H1 (cell line): ENCODE data around the gene AP3M1.

Source experiments
- GABPA ChIP-seq: IDR thresholded peaks from 2 replicates; pipeline ENCODE4 v1.6.1; 2011; ENCODE audit warnings: mild to moderate bottlenecking, low read length, moderate library complexity, borderline replicate concordance; ENCODE audit not compliant: insufficient read depth
- POLR2A ChIP-seq, 2 experiments: IDR thresholded peaks; 1 replicate in 1 of 2; 2 replicates in 1 of 2; pipeline ENCODE4 v1.6.1; 2011; ENCODE audit warnings: low read depth in 2 of 2, low read length in 2 of 2, mild to moderate bottlenecking in 2 of 2; ENCODE audit errors: control extremely low read depth in 1 of 2
- POLR2AphosphoS5 ChIP-seq: IDR thresholded peaks from 2 replicates; pipeline ENCODE4 v1.6.1; 2011; ENCODE audit warnings: low read depth, low read length
- RAD21 ChIP-seq, 2 experiments: IDR thresholded peaks in 1 of 2; conservative IDR thresholded peaks in 1 of 2; 2 replicates each; pipeline ENCODE4 v1.6.1; 2011; ENCODE audit warnings: low read depth in 2 of 2, low read length in 2 of 2, improper control_type of control experiment in 1 of 2, inconsistent platforms in 1 of 2, mild to moderate bottlenecking in 1 of 2, moderate library complexity in 1 of 2
- RBBP5 ChIP-seq: IDR thresholded peaks from 2 replicates; pipeline ENCODE4 v1.7.1; 2012; ENCODE audit warnings: low read depth, mild to moderate bottlenecking, inconsistent platforms, low read length, moderate library complexity, borderline replicate concordance
- RFX5 ChIP-seq: IDR thresholded peaks from 2 replicates; pipeline ENCODE4 v1.6.1; 2011; ENCODE audit warnings: low read depth, low read length, improper control_type of control experiment, borderline replicate concordance
- SIN3A ChIP-seq, 2 experiments: IDR thresholded peaks in 1 of 2; conservative IDR thresholded peaks in 1 of 2; 2 replicates each; pipeline ENCODE4 v1.6.1; 2011 to 2012; ENCODE audit warnings: low read length in 2 of 2, improper control_type of control experiment in 1 of 2, low read depth in 1 of 2, mild to moderate bottlenecking in 1 of 2
- TF ChIP-seq, protein P1 (sequence below): IDR thresholded peaks from 2 replicates; pipeline ENCODE4 v1.6.1; 2012; ENCODE audit warnings: inconsistent platforms
- TF ChIP-seq, protein P2 (sequence below), 3 experiments: IDR thresholded peaks; 1 replicate in 2 of 3; 2 replicates in 1 of 3; pipeline versions ENCODE4 v1.5.1 to v1.6.1; 2011; ENCODE audit warnings: low read length in 3 of 3, mild to moderate bottlenecking in 3 of 3, inconsistent platforms in 2 of 3, low read depth in 1 of 3, moderate library complexity in 1 of 3; ENCODE audit not compliant: insufficient read depth in 1 of 3; ENCODE audit errors: control extremely low read depth in 1 of 3
- TF ChIP-seq, protein P3 (sequence below): IDR thresholded peaks from 2 replicates; pipeline ENCODE4 v1.6.1; 2011; ENCODE audit warnings: low read depth, mild to moderate bottlenecking, low read length; ENCODE audit not compliant: insufficient read depth
- TF ChIP-seq, protein P4 (sequence below): IDR thresholded peaks from 2 replicates; pipeline ENCODE4 v1.6.1; 2011; ENCODE audit warnings: low read length, improper control_type of control experiment

DNA sequence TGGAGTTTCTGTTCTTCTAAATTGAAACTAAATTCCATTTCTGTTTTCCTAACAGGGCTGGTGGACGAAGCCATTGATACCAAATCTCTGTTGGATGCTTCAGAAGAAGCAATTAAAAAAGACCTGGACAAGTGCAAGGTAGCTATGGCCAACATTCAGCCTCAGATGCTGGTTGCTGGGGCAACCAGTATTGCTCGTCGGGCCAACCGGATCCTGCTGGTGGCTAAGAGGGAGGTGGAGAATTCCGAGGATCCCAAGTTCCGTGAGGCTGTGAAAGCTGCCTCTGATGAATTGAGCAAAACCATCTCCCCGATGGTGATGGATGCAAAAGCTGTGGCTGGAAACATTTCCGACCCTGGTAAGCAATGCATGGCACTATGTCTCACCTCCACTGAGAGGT is 45.6 kb downstream of the AP3M1 start:
- TF ChIP-seq, protein P1, sequence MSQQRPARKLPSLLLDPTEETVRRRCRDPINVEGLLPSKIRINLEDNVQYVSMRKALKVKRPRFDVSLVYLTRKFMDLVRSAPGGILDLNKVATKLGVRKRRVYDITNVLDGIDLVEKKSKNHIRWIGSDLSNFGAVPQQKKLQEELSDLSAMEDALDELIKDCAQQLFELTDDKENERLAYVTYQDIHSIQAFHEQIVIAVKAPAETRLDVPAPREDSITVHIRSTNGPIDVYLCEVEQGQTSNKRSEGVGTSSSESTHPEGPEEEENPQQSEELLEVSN, result no peak
- TF ChIP-seq, protein P2, sequence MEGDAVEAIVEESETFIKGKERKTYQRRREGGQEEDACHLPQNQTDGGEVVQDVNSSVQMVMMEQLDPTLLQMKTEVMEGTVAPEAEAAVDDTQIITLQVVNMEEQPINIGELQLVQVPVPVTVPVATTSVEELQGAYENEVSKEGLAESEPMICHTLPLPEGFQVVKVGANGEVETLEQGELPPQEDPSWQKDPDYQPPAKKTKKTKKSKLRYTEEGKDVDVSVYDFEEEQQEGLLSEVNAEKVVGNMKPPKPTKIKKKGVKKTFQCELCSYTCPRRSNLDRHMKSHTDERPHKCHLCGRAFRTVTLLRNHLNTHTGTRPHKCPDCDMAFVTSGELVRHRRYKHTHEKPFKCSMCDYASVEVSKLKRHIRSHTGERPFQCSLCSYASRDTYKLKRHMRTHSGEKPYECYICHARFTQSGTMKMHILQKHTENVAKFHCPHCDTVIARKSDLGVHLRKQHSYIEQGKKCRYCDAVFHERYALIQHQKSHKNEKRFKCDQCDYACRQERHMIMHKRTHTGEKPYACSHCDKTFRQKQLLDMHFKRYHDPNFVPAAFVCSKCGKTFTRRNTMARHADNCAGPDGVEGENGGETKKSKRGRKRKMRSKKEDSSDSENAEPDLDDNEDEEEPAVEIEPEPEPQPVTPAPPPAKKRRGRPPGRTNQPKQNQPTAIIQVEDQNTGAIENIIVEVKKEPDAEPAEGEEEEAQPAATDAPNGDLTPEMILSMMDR (IDR thresholded peaks at IDR 0.05; ENCODE audit: control extremely low read depth in 1 of 3, insufficient read depth in 1 of 3, low read depth in 1 of 3, low read length in 3 of 3), result no peak
- TF ChIP-seq SIN3A (conservative IDR thresholded peaks at IDR 0.05 in 1 of 2, IDR thresholded peaks at IDR 0.05 in 1 of 2; ENCODE audit: low read depth in 1 of 2, low read length in 2 of 2), result no peak
- no peak for TF ChIP-seq GABPA
- no peak for TF ChIP-seq POLR2A (IDR thresholded peaks at IDR 0.05; ENCODE audit: control extremely low read depth in 1 of 2, low read depth in 2 of 2, low read length in 2 of 2)
- TF ChIP-seq RFX5, result no peak
- TF ChIP-seq, protein P3, sequence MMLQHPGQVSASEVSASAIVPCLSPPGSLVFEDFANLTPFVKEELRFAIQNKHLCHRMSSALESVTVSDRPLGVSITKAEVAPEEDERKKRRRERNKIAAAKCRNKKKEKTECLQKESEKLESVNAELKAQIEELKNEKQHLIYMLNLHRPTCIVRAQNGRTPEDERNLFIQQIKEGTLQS, result no peak
- TF ChIP-seq RAD21 (IDR thresholded peaks at IDR 0.05 in 1 of 2, conservative IDR thresholded peaks at IDR 0.05 in 1 of 2; ENCODE audit: low read depth in 2 of 2, low read length in 2 of 2), result no peak
- TF ChIP-seq, protein P4, sequence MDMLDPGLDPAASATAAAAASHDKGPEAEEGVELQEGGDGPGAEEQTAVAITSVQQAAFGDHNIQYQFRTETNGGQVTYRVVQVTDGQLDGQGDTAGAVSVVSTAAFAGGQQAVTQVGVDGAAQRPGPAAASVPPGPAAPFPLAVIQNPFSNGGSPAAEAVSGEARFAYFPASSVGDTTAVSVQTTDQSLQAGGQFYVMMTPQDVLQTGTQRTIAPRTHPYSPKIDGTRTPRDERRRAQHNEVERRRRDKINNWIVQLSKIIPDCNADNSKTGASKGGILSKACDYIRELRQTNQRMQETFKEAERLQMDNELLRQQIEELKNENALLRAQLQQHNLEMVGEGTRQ, result no peak
- no peak for TF ChIP-seq RBBP5
- no peak for TF ChIP-seq POLR2AphosphoS5
